DOHH2 (cell line): ENCODE results near the gene PDE8B.

Experiments used
- H3F3A ChIP-seq: fragments of 200-600 bp; sonication (generic), shearing (Covaris generic); 2 replicates; pipeline ENCODE4 v1.6.0; 2016; ENCODE audit warnings: antibody characterized with exemption, mild to moderate bottlenecking; ENCODE audit not compliant: control insufficient read depth, insufficient read depth
- H3K27ac ChIP-seq: fragments of 200-600 bp; sonication (generic); 2 replicates; pipeline ENCODE4 v1.5.1; 2014; ENCODE audit warnings: low read depth, mild to moderate bottlenecking, low read length, moderate library complexity
- H3K27me3 ChIP-seq: fragments of 200-600 bp; sonication (generic); 2 replicates; pipeline ENCODE4 v1.6.1; 2014; ENCODE audit warnings: mild to moderate bottlenecking, low read length, mixed read lengths; ENCODE audit not compliant: control insufficient read depth
- H3K36me3 ChIP-seq: fragments of 200-600 bp; sonication (generic); 2 replicates; pipeline ENCODE4 v1.6.1; 2014; ENCODE audit warnings: mild to moderate bottlenecking, low read length, moderate library complexity, mixed read lengths; ENCODE audit not compliant: control insufficient read depth
- H3K4me1 ChIP-seq: fragments of 200-600 bp; sonication (generic); 2 replicates; pipeline ENCODE4 v1.6.1; 2014; ENCODE audit warnings: mild to moderate bottlenecking, low read length, mixed read lengths; ENCODE audit not compliant: control insufficient read depth
- H3K4me2 ChIP-seq: fragments of 200-600 bp; sonication (generic); 2 replicates; pipeline ENCODE4 v1.6.0; 2014; ENCODE audit warnings: mild to moderate bottlenecking, low read length, moderate library complexity
- H3K4me3 ChIP-seq: fragments of 200-600 bp; sonication (generic); 2 replicates; pipeline ENCODE4 v1.5.1; 2014; ENCODE audit warnings: mild to moderate bottlenecking, low read length, mixed read lengths
- H3K79me2 ChIP-seq: fragments of 200-600 bp; sonication (generic); 2 replicates; pipeline ENCODE4 v1.6.1; 2014; ENCODE audit warnings: mild to moderate bottlenecking, low read length, mixed read lengths; ENCODE audit not compliant: control insufficient read depth
- H3K9me2 ChIP-seq: fragments of 200-600 bp; sonication (generic); replicated peaks from 2 replicates; pipeline ENCODE4 v1.6.1; 2014; ENCODE audit warnings: mild to moderate bottlenecking, low read length, mixed read lengths; ENCODE audit not compliant: control insufficient read depth
- H3K9me3 ChIP-seq: fragments of 200-600 bp; sonication (generic); 2 replicates; pipeline ENCODE4 v1.6.1; 2014; ENCODE audit warnings: antibody characterized with exemption, low read length, mixed read lengths; ENCODE audit not compliant: control insufficient read depth, insufficient read depth
- H4K20me1 ChIP-seq: fragments of 200-600 bp; sonication (generic); 2 replicates; pipeline ENCODE4 v1.6.0; 2014; ENCODE audit warnings: low read depth, mild to moderate bottlenecking, antibody characterized with exemption, low read length, moderate library complexity; ENCODE audit not compliant: control insufficient read depth, insufficient read depth
- EZH2phosphoT487 ChIP-seq: fragments of 200-600 bp; sonication (generic); IDR thresholded peaks from 2 replicates; pipeline ENCODE4 v1.6.1; 2017; ENCODE audit warnings: borderline replicate concordance, mild to moderate bottlenecking, antibody characterized with exemption, low read length, moderate library complexity, mixed read lengths
- TF ChIP-seq, protein P1 (sequence below): fragments of 200-600 bp; sonication (generic); IDR thresholded peaks from one replicate; pipeline ENCODE4 v1.5.1; 2014; ENCODE audit warnings: antibody characterized with exemption, mild to moderate bottlenecking, low read depth, low read length; ENCODE audit not compliant: poor library complexity, severe bottlenecking

PDE8B gene

DNA sequence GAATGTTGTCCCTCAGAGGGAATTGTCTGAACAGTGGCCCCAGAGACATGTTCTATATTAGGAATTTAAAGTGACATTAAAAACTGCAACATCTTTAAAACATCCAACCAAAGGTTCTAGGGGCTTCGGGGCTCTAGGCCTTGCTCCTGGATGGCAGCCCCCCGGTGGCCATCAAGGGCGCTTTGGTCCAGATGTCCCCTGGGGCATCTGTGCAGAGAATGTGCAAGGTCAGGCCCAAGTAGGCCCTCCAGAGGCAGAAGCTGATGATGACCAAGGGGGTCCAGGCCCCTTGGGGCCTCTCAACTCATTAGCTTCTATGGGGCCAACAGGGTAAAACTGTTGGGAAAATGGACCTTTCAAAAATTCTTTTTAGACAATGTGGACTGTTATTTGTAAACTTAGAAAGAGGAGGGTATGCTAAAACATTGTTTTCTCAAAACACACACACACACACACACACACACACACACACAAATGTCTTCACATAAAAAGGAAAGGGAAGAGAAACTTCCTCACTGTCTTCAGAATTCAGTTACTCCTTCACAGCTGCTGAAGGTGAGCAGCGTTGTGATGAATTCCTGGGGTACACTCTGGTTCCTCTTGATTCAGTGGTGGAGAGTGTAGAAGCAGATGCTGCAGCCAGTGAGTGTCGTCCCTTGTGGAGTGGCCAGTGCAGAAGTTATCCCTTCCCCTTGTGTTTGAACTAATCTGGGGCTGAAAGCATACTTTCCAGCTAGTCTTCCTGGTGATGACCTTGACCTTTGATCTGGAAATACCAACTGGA lies 156.4 kb downstream of the PDE8B start:
- H3K79me2 ChIP-seq: no peaks in the 10 kb centered on the region
- no peaks in the 10 kb centered on the region for H3K36me3 ChIP-seq
- no peak for TF ChIP-seq EZH2phosphoT487
- TF ChIP-seq, protein P1, sequence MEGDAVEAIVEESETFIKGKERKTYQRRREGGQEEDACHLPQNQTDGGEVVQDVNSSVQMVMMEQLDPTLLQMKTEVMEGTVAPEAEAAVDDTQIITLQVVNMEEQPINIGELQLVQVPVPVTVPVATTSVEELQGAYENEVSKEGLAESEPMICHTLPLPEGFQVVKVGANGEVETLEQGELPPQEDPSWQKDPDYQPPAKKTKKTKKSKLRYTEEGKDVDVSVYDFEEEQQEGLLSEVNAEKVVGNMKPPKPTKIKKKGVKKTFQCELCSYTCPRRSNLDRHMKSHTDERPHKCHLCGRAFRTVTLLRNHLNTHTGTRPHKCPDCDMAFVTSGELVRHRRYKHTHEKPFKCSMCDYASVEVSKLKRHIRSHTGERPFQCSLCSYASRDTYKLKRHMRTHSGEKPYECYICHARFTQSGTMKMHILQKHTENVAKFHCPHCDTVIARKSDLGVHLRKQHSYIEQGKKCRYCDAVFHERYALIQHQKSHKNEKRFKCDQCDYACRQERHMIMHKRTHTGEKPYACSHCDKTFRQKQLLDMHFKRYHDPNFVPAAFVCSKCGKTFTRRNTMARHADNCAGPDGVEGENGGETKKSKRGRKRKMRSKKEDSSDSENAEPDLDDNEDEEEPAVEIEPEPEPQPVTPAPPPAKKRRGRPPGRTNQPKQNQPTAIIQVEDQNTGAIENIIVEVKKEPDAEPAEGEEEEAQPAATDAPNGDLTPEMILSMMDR: peak; percentile 42
- H3K4me1 ChIP-seq: no peaks in the 10 kb centered on the region
- H4K20me1 ChIP-seq: no peaks in the 10 kb centered on the region
- no peak overlapping the region for H3K27ac ChIP-seq
- no peaks in the 10 kb centered on the region for H3F3A ChIP-seq
- no peaks in the 10 kb centered on the region for H3K9me3 ChIP-seq
- no peak overlapping the region for H3K4me3 ChIP-seq
- H3K27me3 ChIP-seq: no peaks in the 10 kb centered on the region
- no peaks in the 10 kb centered on the region for H3K9me2 ChIP-seq
- H3K4me2 ChIP-seq: no peak overlapping the region

GRCh38 chr5:77367741-77368140 lies 157.3 kb downstream of the PDE8B start:
- no peak overlapping the region for H3K4me2 ChIP-seq
- no peak for TF ChIP-seq EZH2phosphoT487
- TF ChIP-seq, protein P1: no peak

GRCh38 chr5:77368367-77368766 lies 157.9 kb downstream of the PDE8B start:
- no peaks in the 10 kb centered on the region for H3K27me3 ChIP-seq
- no peaks in the 10 kb centered on the region for H3K36me3 ChIP-seq
- no peaks in the 10 kb centered on the region for H4K20me1 ChIP-seq
- no peaks in the 10 kb centered on the region for H3F3A ChIP-seq
- no peaks in the 10 kb centered on the region for H3K79me2 ChIP-seq
- H3K9me3 ChIP-seq: no peaks in the 10 kb centered on the region
- no peak overlapping the region for H3K4me2 ChIP-seq
- no peaks in the 10 kb centered on the region for H3K9me2 ChIP-seq
- no peak for TF ChIP-seq EZH2phosphoT487
- TF ChIP-seq, protein P1: no peak
- H3K4me1 ChIP-seq: no peaks in the 10 kb centered on the region
- H3K4me3 ChIP-seq: no peak overlapping the region
- H3K27ac ChIP-seq: no peak overlapping the region

More at GRCh38 chr5:77367741-77368140, 157.3 kb downstream of the PDE8B start:
- H3K9me3 ChIP-seq: no peaks in the 10 kb centered on the region
- H3K79me2 ChIP-seq: no peaks in the 10 kb centered on the region
- H4K20me1 ChIP-seq: no peaks in the 10 kb centered on the region
- no peaks in the 10 kb centered on the region for H3F3A ChIP-seq
- no peaks in the 10 kb centered on the region for H3K9me2 ChIP-seq
- no peaks in the 10 kb centered on the region for H3K4me1 ChIP-seq
- H3K36me3 ChIP-seq: no peaks in the 10 kb centered on the region
- no peak overlapping the region for H3K27ac ChIP-seq
- no peak overlapping the region for H3K4me3 ChIP-seq
- H3K27me3 ChIP-seq: no peaks in the 10 kb centered on the region
